ENCODE measurements around the gene NOX5. TPM values are rescaled to one million over a fixed set of nuclear protein-coding genes. Genes with fewer than 3 reads are reported as not detected.

NOX5 gene
- total RNA-seq, 2 donors from 2014 or later = 0.16 to 0.19 TPM

- Histone ChIP-seq H3K4me3 (peak overlapping the region in 1 of 2 donors; percentile 5), H3K4me1 (peaks cover 0 to 39% of the 10 kb centered on the region in 2 donors), H3K36me3 (no peaks in the 10 kb centered on the region), H3K27me3 (no peaks in the 10 kb centered on the region), H3K27ac (peak overlapping the region; percentile 63 to 71), H3K9me3 (no peaks in the 10 kb centered on the region)
- peak; percentile 66 for DNase-seq (ENCODE audit: low spot score)
- no peak for TF ChIP-seq CTCF (IDR thresholded peaks at IDR 0.05)
Measured at GRCh38 chr15:69081310-69082004, 67.0 kb downstream of the NOX5 start.

GRCh38 chr15:69082021-69082502, 67.6 kb downstream of the NOX5 start:
- TF ChIP-seq CTCF (IDR thresholded peaks at IDR 0.05) = no peak
- peaks cover 0 to 39% of the 10 kb centered on the region in 2 donors for H3K4me1 ChIP-seq

GRCh38 chr15:69082554-69082953, 68.1 kb downstream of the NOX5 start:
- H3K4me3 ChIP-seq = no peak overlapping the region
- DNase-seq (ENCODE audit: low spot score) = no peak
- no peaks in the 10 kb centered on the region for H3K27me3 ChIP-seq
- H3K9me3 ChIP-seq = no peaks in the 10 kb centered on the region
- no peak for TF ChIP-seq CTCF (IDR thresholded peaks at IDR 0.05)
- peak overlapping the region; percentile 63 to 71 for H3K27ac ChIP-seq
- no peaks in the 10 kb centered on the region for H3K36me3 ChIP-seq
- H3K4me1 ChIP-seq = peaks cover 0 to 39% of the 10 kb centered on the region in 2 donors

More at GRCh38 chr15:69082021-69082502, 67.6 kb downstream of the NOX5 start:
- Histone ChIP-seq H3K4me3 (no peak overlapping the region), H3K27ac (peak overlapping the region; percentile 63 to 71), H3K27me3 (no peaks in the 10 kb centered on the region), H3K9me3 (no peaks in the 10 kb centered on the region), H3K36me3 (no peaks in the 10 kb centered on the region)
- peak; percentile 76 for DNase-seq (ENCODE audit: low spot score)

GRCh38 chr15:69084404-69085030, 70.0 kb downstream of the NOX5 start:
- no peaks in the 10 kb centered on the region for H3K36me3 ChIP-seq
- H3K4me3 ChIP-seq = no peak overlapping the region
- no peak overlapping the region for H3K27ac ChIP-seq
- H3K27me3 ChIP-seq = no peaks in the 10 kb centered on the region
- H3K9me3 ChIP-seq = no peaks in the 10 kb centered on the region
- no peak for TF ChIP-seq CTCF (IDR thresholded peaks at IDR 0.05)
- H3K4me1 ChIP-seq = peaks cover 0 to 39% of the 10 kb centered on the region in 2 donors
- no peak for DNase-seq (ENCODE audit: low spot score)

- no peaks in the 10 kb centered on the region for H3K27me3 ChIP-seq
- no peaks in the 10 kb centered on the region for H3K36me3 ChIP-seq
- H3K4me1 ChIP-seq = peaks cover 0 to 36% of the 10 kb centered on the region in 2 donors
- no peak overlapping the region for H3K4me3 ChIP-seq
- no peak for DNase-seq (ENCODE audit: low spot score)
- no peak for TF ChIP-seq CTCF (IDR thresholded peaks at IDR 0.05)
- no peak overlapping the region for H3K27ac ChIP-seq
- no peaks in the 10 kb centered on the region for H3K9me3 ChIP-seq
Measured at GRCh38 chr15:69085325-69086081, 71.0 kb downstream of the NOX5 start.

Measured in right atrium auricular region (tissue), 2 donors.